ENCODE results near the gene PANX2. TPM values are rescaled to one million over a fixed set of nuclear protein-coding genes. Genes with fewer than 3 reads are reported as not detected.

The PANX2 gene
- total and polyA plus RNA-seq, 2 experiments from 2014 or later, result 2.8 to 5.1 TPM

- Histone ChIP-seq H2AFZ (no peak overlapping the region), H3K4me1 (ENCODE audit: insufficient read depth) (no peaks in the 10 kb centered on the region), H3K4me2 (no peak overlapping the region), H3K79me2 (replicated peaks; ENCODE audit: insufficient read depth) (no peaks in the 10 kb centered on the region), H3K4me3 (no peak overlapping the region), H4K20me1 (replicated peaks; ENCODE audit: insufficient read depth) (no peaks in the 10 kb centered on the region), H3K27ac (ENCODE audit: low read depth) (no peak overlapping the region), H3K27me3 (ENCODE audit: insufficient read depth) (no peaks in the 10 kb centered on the region), H3F3A (replicated peaks; ENCODE audit: low read depth) (no peaks in the 10 kb centered on the region), H3K9me2 (ENCODE audit: insufficient read depth) (no peaks in the 10 kb centered on the region), H3K36me3 (ENCODE audit: insufficient read depth) (no peaks in the 10 kb centered on the region)
- ATAC-seq (peak; percentile 59), DNase-seq (ENCODE audit: low spot score) (peak; percentile 66)
- peaks cover under 1% of the 10 kb centered on the region for H3K4me1 Mint-ChIP-seq
- H3K27ac Mint-ChIP-seq, result no peak overlapping the region
- H3K9me3 Mint-ChIP-seq, result no peaks in the 10 kb centered on the region
- peaks cover 7% of the 10 kb centered on the region for H3K27me3 Mint-ChIP-seq (ENCODE audit: insufficient read depth, low read depth, poor library complexity)
- no peak overlapping the region for H3K4me3 Mint-ChIP-seq
- peak; percentile 15 to 57; a peak in 3 of 4 replicates for TF ChIP-seq CTCF (conservative IDR thresholded peaks at IDR 0.05; ENCODE audit: low read depth in 2 of 2)
- TF ChIP-seq REST (IDR thresholded peaks at IDR 0.05; ENCODE audit: unreplicated experiment), result no peak
- TF ChIP-seq ETS1 (IDR thresholded peaks at IDR 0.05), result no peak
- H3K36me3 Mint-ChIP-seq (ENCODE audit: low read depth), result no peaks in the 10 kb centered on the region
These were observed 18.7 kb upstream of the PANX2 start for GRCh38 chr22:50151571-50152537.

GRCh38 chr22:50153056-50153755 lies 17.3 kb upstream of the PANX2 start:
- Histone ChIP-seq H3K4me1 (ENCODE audit: insufficient read depth) (no peaks in the 10 kb centered on the region), H3K9me2 (ENCODE audit: insufficient read depth) (no peaks in the 10 kb centered on the region), H3F3A (replicated peaks; ENCODE audit: low read depth) (no peaks in the 10 kb centered on the region), H4K20me1 (replicated peaks; ENCODE audit: insufficient read depth) (no peaks in the 10 kb centered on the region), H3K79me2 (replicated peaks; ENCODE audit: insufficient read depth) (no peaks in the 10 kb centered on the region), H3K36me3 (ENCODE audit: insufficient read depth) (no peaks in the 10 kb centered on the region), H3K27ac (ENCODE audit: low read depth) (no peak overlapping the region), H2AFZ (no peak overlapping the region), H3K4me3 (no peak overlapping the region), H3K4me2 (no peak overlapping the region), H3K27me3 (ENCODE audit: insufficient read depth) (no peaks in the 10 kb centered on the region)
- ATAC-seq (no peak), DNase-seq (ENCODE audit: low spot score) (no peak)
- no peaks in the 10 kb centered on the region for H3K9me3 Mint-ChIP-seq
- peaks cover 5% of the 10 kb centered on the region; the same call in 1 of the 3 replicates for H3K4me1 Mint-ChIP-seq
- peaks cover 7% of the 10 kb centered on the region for H3K27me3 Mint-ChIP-seq (ENCODE audit: insufficient read depth, low read depth, poor library complexity)
- no peak overlapping the region for H3K27ac Mint-ChIP-seq
- H3K36me3 Mint-ChIP-seq (ENCODE audit: low read depth), result no peaks in the 10 kb centered on the region
- no peak overlapping the region; the same call in 2 of the 3 replicates for H3K4me3 Mint-ChIP-seq
- TF ChIP-seq POLR2AphosphoS5 (IDR thresholded peaks at IDR 0.05; ENCODE audit: low read depth), result no peak
- no peak for TF ChIP-seq JUNB (IDR thresholded peaks at IDR 0.05; ENCODE audit: unreplicated experiment)
- TF ChIP-seq EZH2 (IDR thresholded peaks at IDR 0.05; ENCODE audit: low read depth, unreplicated experiment), result no peak
- TF ChIP-seq ETS1 (IDR thresholded peaks at IDR 0.05), result no peak
- TF ChIP-seq CREB1 (CRISPR knock-in tag; IDR thresholded peaks at IDR 0.05; ENCODE audit: low read depth), result no peak
- TF ChIP-seq CTCF (conservative IDR thresholded peaks at IDR 0.05; ENCODE audit: low read depth in 2 of 2), result no peak
- TF ChIP-seq NANOG (IDR thresholded peaks at IDR 0.05; ENCODE audit: borderline replicate concordance), result no peak
- TF ChIP-seq ZNF331 (CRISPR knock-in tag; IDR thresholded peaks at IDR 0.05; ENCODE audit: low read depth), result no peak
